Measurements from ENCODE around the gene VPS37C.

DNA sequence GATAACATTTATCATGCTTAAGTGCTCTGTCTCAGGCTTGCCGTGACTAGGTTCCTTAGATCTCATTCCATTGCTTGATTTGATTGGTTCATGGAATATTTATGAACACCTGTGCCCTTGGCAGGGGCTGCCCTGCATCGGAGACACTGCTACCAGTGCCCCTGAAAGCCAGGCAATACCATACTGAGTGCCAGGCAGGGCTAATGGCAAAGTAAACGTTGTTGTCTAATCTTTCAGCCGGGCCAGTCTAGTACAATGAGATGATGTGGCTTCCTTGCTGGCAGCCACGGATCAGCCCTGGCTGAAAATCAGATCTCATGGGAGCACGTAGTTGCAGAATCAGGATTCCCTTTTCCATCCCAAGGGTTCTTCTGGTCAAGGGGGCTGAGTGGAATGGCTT, 37.1 kb upstream of the VPS37C start:
- TF ChIP-seq POLR2A (IDR thresholded peaks at IDR 0.05; ENCODE audit: low read depth, low read length) (no peak), POLR2AphosphoS5 (IDR thresholded peaks at IDR 0.05; ENCODE audit: low read depth, low read length) (no peak)
